C4-2B (cell line): ENCODE results near the gene CDKN3.
"Not testable (repeated sequence)": the region's sequence is repeated elsewhere in the genome, so short reads cannot be mapped to it uniquely, and the experiment has no call there.

ENCODE experiments used
- H3K27ac ChIP-seq: fragments of 450-650 bp; 2 replicates; pipeline ENCODE4 v1.5.1; 2017
- ZFX ChIP-seq: fragments of 450-650 bp; IDR thresholded peaks from 2 replicates; pipeline ENCODE4 v1.6.1; 2017
- TF ChIP-seq, protein P1 (sequence below): fragments of 450-650 bp; conservative IDR thresholded peaks from 2 replicates; pipeline ENCODE4 v1.5.1; 2017; ENCODE audit warnings: mild to moderate bottlenecking

The CDKN3 gene

DNA sequence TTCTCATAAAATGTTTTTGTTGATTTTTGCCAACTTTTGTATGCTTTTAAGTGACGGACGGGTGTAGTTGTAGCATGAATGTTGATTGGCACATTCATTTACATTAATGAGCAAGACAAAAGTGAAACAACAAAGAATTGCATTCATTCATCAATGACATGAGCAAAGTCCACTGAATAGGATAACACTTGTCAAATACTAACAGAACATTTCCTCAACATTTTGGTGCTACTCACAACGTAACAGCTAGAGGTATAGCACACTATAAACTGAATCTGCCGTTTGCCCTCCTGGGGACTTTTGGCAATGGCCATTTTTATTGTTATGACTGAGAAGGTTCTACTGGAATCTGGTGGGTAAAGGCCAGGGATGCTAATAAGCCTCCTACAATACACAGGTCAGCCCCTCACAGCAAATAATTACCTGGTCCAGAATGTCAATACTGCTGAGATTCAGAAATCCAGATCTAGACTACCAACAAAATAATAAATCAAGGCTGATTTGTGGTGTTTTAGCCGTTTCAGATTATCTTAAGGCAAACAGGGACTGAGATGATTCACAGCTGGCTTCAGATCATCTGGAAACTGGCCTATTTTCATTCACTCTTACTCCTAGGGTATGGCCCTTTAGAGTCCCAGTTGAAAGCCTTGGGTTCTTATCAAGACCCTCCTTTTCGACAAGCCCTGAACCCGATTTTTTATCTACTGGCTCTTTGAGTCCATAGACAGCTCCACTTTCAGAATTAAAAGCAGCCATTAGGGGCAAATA lies 22.5 kb upstream of the CDKN3 start:
- H3K27ac ChIP-seq = no peak overlapping the region
- TF ChIP-seq, protein P1, sequence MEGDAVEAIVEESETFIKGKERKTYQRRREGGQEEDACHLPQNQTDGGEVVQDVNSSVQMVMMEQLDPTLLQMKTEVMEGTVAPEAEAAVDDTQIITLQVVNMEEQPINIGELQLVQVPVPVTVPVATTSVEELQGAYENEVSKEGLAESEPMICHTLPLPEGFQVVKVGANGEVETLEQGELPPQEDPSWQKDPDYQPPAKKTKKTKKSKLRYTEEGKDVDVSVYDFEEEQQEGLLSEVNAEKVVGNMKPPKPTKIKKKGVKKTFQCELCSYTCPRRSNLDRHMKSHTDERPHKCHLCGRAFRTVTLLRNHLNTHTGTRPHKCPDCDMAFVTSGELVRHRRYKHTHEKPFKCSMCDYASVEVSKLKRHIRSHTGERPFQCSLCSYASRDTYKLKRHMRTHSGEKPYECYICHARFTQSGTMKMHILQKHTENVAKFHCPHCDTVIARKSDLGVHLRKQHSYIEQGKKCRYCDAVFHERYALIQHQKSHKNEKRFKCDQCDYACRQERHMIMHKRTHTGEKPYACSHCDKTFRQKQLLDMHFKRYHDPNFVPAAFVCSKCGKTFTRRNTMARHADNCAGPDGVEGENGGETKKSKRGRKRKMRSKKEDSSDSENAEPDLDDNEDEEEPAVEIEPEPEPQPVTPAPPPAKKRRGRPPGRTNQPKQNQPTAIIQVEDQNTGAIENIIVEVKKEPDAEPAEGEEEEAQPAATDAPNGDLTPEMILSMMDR = no peak
- TF ChIP-seq ZFX = no peak

DNA sequence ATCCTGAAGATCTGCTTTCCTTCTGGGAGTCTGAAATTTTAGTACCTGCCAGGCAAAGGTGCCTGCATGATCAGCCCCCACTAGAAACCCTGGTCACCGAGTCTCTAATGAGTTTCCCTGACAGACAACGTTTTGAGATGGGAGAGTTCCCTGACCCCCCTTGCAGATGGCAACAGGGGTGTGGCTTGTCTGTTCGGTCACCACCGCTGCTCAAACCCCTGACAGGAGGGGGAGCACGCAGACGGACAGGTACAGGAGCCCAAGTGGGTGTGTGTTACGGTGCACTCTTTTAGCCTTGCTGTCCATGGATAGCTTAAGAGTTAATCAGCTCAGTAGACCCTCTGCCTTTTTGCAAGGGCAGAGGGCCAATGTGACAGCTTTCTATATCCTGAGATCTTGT lies 19.3 kb upstream of the CDKN3 start:
- H3K27ac ChIP-seq = no peak overlapping the region
- TF ChIP-seq, protein P1 = no peak
- no peak for TF ChIP-seq ZFX

DNA sequence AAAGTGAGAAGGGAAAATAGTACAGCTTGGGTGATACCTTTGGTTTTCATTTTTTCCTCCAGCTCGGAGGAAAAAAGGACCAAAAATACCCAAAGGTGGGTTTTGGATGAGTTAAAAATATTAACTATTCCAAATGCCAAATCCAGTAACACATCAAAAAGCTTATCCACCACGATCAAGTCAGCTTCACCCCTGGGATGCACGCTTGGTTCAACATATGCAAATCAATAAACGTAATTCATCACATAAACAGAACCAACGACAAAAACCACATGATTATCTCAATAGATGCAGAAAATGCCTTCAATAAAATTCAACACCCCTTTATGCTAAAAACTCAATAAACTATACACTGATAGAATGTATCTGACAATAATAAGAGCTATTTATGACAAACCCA lies 17.9 kb upstream of the CDKN3 start:
- not testable (repeated sequence) for H3K27ac ChIP-seq

DNA sequence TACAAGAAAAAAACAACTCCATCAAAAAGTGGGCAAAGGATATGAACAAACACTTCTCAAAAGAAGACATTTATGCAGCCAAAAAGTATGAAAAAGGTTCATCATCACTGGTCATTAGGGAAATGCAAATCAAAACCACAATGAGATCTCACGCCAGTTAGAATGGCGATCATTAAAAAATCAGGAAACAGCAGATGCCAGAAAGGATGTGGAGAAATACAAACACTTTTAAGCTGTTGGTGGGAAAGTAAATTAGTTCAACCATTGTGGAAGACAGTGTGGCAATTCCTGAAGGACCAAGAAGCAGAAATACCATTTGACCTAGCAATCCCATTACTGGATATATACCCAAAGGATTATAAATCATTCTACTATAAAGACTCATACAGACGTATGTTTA lies 16.2 kb upstream of the CDKN3 start:
- H3K27ac ChIP-seq = not testable (repeated sequence)

DNA sequence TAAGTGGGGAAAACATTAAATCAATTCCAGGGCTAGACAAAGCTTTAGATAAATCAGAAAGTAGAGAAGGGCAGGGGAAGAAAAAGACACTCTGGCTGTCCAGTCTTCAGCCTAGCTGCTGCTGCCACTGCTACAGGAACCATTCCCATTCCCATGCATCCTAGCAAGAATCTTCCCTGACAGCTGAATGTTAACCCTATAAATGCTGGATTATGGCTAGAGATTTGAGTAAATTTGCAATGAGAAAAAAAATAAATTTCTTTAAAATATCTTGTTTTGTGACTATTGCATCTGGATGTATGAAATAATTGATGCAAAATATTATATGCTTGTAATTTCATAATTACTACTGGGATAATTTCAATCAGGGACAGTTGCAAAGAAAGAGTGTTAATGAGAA lies 15.0 kb upstream of the CDKN3 start:
- no peak overlapping the region for H3K27ac ChIP-seq
- TF ChIP-seq, protein P1 = no peak
- TF ChIP-seq ZFX = no peak

DNA sequence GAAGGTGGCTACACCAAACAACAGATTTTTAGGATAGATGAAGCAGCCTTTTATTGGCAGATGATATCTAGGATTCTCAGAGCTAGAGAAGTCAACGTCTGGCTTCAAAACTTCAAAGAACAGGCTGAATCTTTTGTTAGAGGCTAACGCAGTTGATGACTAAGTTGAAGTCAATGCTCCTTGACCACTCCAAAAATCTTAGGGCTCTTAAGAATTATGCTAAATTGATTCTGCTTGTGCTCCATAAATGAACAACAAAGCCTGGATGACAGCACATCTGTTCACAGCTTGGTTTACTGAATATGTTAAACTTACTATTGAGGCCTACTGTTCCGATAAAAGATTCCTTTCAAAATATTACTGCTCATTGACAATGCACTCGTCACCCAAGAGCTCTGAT lies 13.0 kb upstream of the CDKN3 start:
- TF ChIP-seq, protein P1 = no peak
- TF ChIP-seq ZFX = no peak
- H3K27ac ChIP-seq = no peak overlapping the region

DNA sequence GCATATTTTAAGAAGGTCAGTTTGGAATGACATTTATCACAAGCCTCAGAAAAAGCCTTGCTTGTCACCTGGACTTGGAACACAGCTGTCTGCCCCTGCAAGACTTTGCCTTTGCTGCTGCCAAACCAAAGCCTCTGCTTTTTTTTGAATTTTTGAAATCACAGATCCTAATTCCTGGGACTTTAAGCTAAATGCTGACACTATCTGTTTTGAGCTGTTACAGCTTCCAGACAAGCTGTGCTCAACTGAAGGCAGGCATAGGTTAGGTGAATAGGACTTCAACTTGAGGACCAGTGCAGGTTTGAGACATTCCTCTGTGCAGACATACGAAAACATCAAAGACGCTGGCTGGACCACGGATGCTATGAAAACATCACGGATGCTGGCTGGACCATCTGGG lies 11.3 kb upstream of the CDKN3 start:
- TF ChIP-seq, protein P1 = no peak
- TF ChIP-seq ZFX = no peak
- H3K27ac ChIP-seq = no peak overlapping the region

DNA sequence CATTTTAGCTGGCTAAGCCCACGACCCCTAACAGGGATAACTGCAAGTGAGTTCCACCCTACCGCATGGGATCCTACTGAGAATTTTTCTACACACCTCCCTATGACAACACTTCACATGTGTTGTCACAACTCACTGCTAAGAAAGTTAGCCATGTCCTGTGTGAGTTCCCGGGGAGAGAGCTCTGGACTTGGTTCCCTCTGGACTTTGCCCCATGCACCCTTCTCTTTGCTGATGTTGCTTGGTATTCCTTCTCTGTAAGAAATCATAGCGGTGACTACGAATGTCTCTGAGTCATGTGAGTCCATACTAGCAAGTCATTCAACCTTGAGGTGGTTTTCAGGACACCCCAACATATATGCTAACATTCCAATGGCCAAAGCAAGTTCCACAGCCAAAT lies 9.5 kb upstream of the CDKN3 start:
- H3K27ac ChIP-seq = no peak overlapping the region
- TF ChIP-seq, protein P1 = no peak
- no peak for TF ChIP-seq ZFX
